Kidney (tissue), 14 donors: ENCODE measurements around the gene SNCAIP. TPM values are rescaled to one million over a fixed set of nuclear protein-coding genes. Genes with fewer than 3 reads are reported as not detected.

Experiments used
- DNase-seq, 5 donors: peaks; one replicate each; pipeline ENCODE4 v3.0.0-alpha.2; 2013 to 2020
- FAIRE-seq: peaks from 2 replicates; lab custom pipeline; 2012; peaks lifted over from hg19 to GRCh38; lab: Jason Lieb, UNC
- H3K27ac ChIP-seq, 2 donors: one replicate each; pipeline ENCODE4 v1.7.0; 2013; ENCODE audit warnings: low read depth in 2 of 2, low read length in 2 of 2, inconsistent platforms in 1 of 2
- H3K27me3 ChIP-seq: one replicate; pipeline ENCODE4 v1.7.1; 2013; ENCODE audit warnings: low read length, inconsistent platforms; ENCODE audit not compliant: control insufficient read depth, insufficient read depth
- H3K36me3 ChIP-seq, 3 donors: one replicate each; pipeline versions ENCODE4 v1.7.0 to v1.7.1; 2013; ENCODE audit warnings: low read length in 3 of 3, control low read depth in 1 of 3, inconsistent platforms in 1 of 3; ENCODE audit not compliant: insufficient read depth in 3 of 3, control insufficient read depth in 2 of 3
- H3K4me1 ChIP-seq, 3 donors: one replicate each; pipeline versions ENCODE4 v1.7.0 to v1.7.1; 2013; ENCODE audit warnings: low read length in 3 of 3, inconsistent platforms in 1 of 3, low read depth in 1 of 3; ENCODE audit not compliant: control insufficient read depth in 2 of 3, insufficient read depth in 2 of 3
- H3K4me3 ChIP-seq, 3 donors: one replicate each; pipeline versions ENCODE4 v1.7.0 to v1.8.1; 2013; ENCODE audit warnings: low read length in 3 of 3, control low read depth in 1 of 3, inconsistent platforms in 1 of 3
- H3K9ac ChIP-seq, 3 donors: one replicate each; pipeline versions ENCODE4 v1.7.0 to v1.7.1; 2013; ENCODE audit warnings: low read length in 3 of 3, control low read depth in 1 of 3, inconsistent platforms in 1 of 3
- H3K9me3 ChIP-seq, 3 donors: one replicate each; pipeline versions ENCODE4 v1.7.0 to v1.7.1; 2013; ENCODE audit warnings: low read length in 3 of 3, control low read depth in 1 of 3, inconsistent platforms in 1 of 3; ENCODE audit not compliant: control insufficient read depth in 2 of 3, insufficient read depth in 1 of 3
- CTCF ChIP-seq: IDR thresholded peaks from 3 replicates; pipeline ENCODE4 v1.5.1; 2012; ENCODE audit warnings: mild to moderate bottlenecking, moderate library complexity, borderline replicate concordance; ENCODE audit not compliant: insufficient read depth; ENCODE audit errors: extremely low read depth
- intact Hi-C: fragments of 100-400 bp; cut with DNase I; formaldehyde crosslinking; loops from one replicate; pipeline ENCODE4 v1.11.1; 2022
- polyA plus RNA-seq: library from polyadenylated mRNA; stranded (reverse); fragments of 350-450 nt; fragmentation: Illumina TruSeq; extraction: RNeasy Lipid Tissue Mini Kit (QIAGEN cat#74804); gene quantifications from one replicate; pipeline ENCODE4 v1.2.3, GENCODE V29; 2014; ENCODE audit warnings: low read depth, low replicate concordance; ENCODE audit not compliant: insufficient read depth
- total RNA-seq: library from RNA; stranded (reverse); fragmentation: NEBNext Ultra II Directional; extraction: Animal tissue kit (Norgen Biotek cat#: 25700); gene quantifications from one replicate; pipeline ENCODE4 v1.2.1, GENCODE V29; 2021
- donor health status: control.
- donor health status: control.
- donor health status: control.
- donor health status: control.
- donor health status: control.
- donor health status: DM: yes; HTN: yes; CAD: no.
- donor health status: Normal renal cell carcinoma (clear cell type).

The SNCAIP gene
- total and polyA plus RNA-seq, 2 donors from 2014 or later = 0.82 to 7.8 TPM

- Histone ChIP-seq H3K9ac (peak overlapping the region in 1 of 3 donors; percentile 59), H3K4me3 (peak overlapping the region; percentile 46 to 63 (median 61)), H3K36me3 (no peaks in the 10 kb centered on the region), H3K27me3 (no peaks in the 10 kb centered on the region), H3K27ac (no peak overlapping the region), H3K4me1 (peaks cover 0 to 10% (median 0%) of the 10 kb centered on the region in 3 donors), H3K9me3 (peaks cover 0 to 3% (median 0%) of the 10 kb centered on the region in 3 donors)
- peak; percentile 62 to 77 (median 71) for DNase-seq
- intact Hi-C loops = no loop called here
- TF ChIP-seq CTCF = no peak
- FAIRE-seq = no peak
These were observed 762 bp downstream of the SNCAIP start for GRCh38 chr5:122312591-122313406.

- TF ChIP-seq CTCF = no peak
- H3K9ac ChIP-seq = no peak overlapping the region
- peaks cover 0 to 10% (median 0%) of the 10 kb centered on the region in 3 donors for H3K4me1 ChIP-seq
- FAIRE-seq (no peak), DNase-seq (no peak)
- no peak overlapping the region for H3K27ac ChIP-seq
- H3K36me3 ChIP-seq = no peaks in the 10 kb centered on the region
- no peaks in the 10 kb centered on the region for H3K27me3 ChIP-seq
- intact Hi-C loops = no loop called here
- no peak overlapping the region for H3K4me3 ChIP-seq
- peaks cover 0 to 3% (median 0%) of the 10 kb centered on the region in 3 donors for H3K9me3 ChIP-seq
These were observed 2.0 kb downstream of the SNCAIP start for GRCh38 chr5:122314036-122314435.

- Histone ChIP-seq H3K36me3 (no peaks in the 10 kb centered on the region), H3K27ac (no peak overlapping the region), H3K4me3 (no peak overlapping the region), H3K9me3 (peaks cover 0 to 3% (median 0%) of the 10 kb centered on the region in 3 donors), H3K9ac (no peak overlapping the region), H3K4me1 (peaks cover 0 to 10% (median 0%) of the 10 kb centered on the region in 3 donors), H3K27me3 (no peaks in the 10 kb centered on the region)
- TF ChIP-seq CTCF = no peak
- DNase-seq (no peak), FAIRE-seq (no peak)
- intact Hi-C loops = no loop called here
These were observed 3.5 kb downstream of the SNCAIP start for GRCh38 chr5:122315521-122315920.
